DND-41 (cell line): ENCODE measurements around the gene MRPS27.

ENCODE experiments used
- EZH2 ChIP-seq: IDR thresholded peaks from 3 replicates; pipeline ENCODE4 v1.6.1; 2012; ENCODE audit warnings: borderline replicate concordance, low read depth, mild to moderate bottlenecking, moderate library complexity, low read length, inconsistent platforms; ENCODE audit not compliant: severe bottlenecking
- TF ChIP-seq, protein P1 (sequence below): IDR thresholded peaks from 2 replicates; pipeline ENCODE4 v1.5.1; 2012; ENCODE audit warnings: borderline replicate concordance, low read length, moderate library complexity, mild to moderate bottlenecking; ENCODE audit not compliant: poor library complexity, severe bottlenecking; ENCODE audit errors: extremely low read depth

DNA sequence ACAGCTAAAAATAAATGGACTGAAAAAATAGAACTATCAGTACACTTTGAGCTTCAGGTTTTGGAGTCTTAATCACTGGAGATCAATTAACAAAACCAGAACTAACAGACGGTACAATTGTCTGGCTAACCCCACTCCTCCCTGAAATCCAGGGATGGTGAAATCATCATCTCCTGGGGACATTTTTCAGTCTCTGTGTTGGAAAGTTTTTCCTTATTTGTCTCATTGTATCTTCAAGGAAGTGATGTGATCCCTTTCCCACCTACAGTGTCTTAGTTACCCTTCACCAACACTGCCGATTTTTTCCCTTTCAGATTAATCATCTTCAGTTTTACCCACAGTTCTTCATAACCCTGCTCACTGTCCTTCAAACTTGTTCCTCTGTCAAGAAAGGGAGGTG, 130.9 kb downstream of the MRPS27 start:
- TF ChIP-seq, protein P1, sequence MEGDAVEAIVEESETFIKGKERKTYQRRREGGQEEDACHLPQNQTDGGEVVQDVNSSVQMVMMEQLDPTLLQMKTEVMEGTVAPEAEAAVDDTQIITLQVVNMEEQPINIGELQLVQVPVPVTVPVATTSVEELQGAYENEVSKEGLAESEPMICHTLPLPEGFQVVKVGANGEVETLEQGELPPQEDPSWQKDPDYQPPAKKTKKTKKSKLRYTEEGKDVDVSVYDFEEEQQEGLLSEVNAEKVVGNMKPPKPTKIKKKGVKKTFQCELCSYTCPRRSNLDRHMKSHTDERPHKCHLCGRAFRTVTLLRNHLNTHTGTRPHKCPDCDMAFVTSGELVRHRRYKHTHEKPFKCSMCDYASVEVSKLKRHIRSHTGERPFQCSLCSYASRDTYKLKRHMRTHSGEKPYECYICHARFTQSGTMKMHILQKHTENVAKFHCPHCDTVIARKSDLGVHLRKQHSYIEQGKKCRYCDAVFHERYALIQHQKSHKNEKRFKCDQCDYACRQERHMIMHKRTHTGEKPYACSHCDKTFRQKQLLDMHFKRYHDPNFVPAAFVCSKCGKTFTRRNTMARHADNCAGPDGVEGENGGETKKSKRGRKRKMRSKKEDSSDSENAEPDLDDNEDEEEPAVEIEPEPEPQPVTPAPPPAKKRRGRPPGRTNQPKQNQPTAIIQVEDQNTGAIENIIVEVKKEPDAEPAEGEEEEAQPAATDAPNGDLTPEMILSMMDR: no peak
- no peak for TF ChIP-seq EZH2
